ENCODE results near the gene SKI. TPM values are rescaled to one million over a fixed set of nuclear protein-coding genes. Genes with fewer than 3 reads are reported as not detected.

The SKI gene
- total and polyA plus RNA-seq, 2 of the 4 experiments (the other 2 are of a cell fraction), result 2.3 to 20.1 TPM

GRCh38 chr1:2186901-2187300, 41.2 kb upstream of the SKI start (continued):
- TF ChIP-seq BHLHE40 (IDR thresholded peaks at IDR 0.05; ENCODE audit: low read depth, low read length), result no peak

- no peak for ATAC-seq (ENCODE audit: low read depth)
- H3K27me3 ChIP-seq (ENCODE audit: control insufficient read depth, insufficient read depth, low read length), result no peaks in the 10 kb centered on the region
- H2BK120ac ChIP-seq (ENCODE audit: low read depth, low read length), result no peak overlapping the region
- H3K4me3 ChIP-seq (ENCODE audit: insufficient read depth, low read depth, low read length), result no peak overlapping the region
- H2AK9ac ChIP-seq (replicated peaks; ENCODE audit: low read depth, low read length, poor library complexity), result no peak overlapping the region
- no peak overlapping the region for H2BK15ac ChIP-seq (ENCODE audit: low read depth, low read length)
- no peak overlapping the region for H3K4ac ChIP-seq (ENCODE audit: low read depth, low read length)
- H3K18ac ChIP-seq (ENCODE audit: low read depth, low read length), result no peak overlapping the region
- H2AFZ ChIP-seq (replicated peaks; ENCODE audit: low read length, poor library complexity), result no peak overlapping the region
- H2BK5ac ChIP-seq (ENCODE audit: low read depth, low read length, poor library complexity, severe bottlenecking), result no peak overlapping the region
- 0 out of 2 replicates have a peak, but pooled peaks cover 2% of the 10 kb centered on the region for H3K9me1 ChIP-seq (ENCODE audit: insufficient read depth, low read length)
- no peak overlapping the region for H3K9ac ChIP-seq (ENCODE audit: low read depth, low read length)
- H4K20me1 ChIP-seq (ENCODE audit: insufficient read depth, low read length), result 0 out of 2 replicates have a peak, but pooled peaks cover 12% of the 10 kb centered on the region
- H3K9me3 ChIP-seq (ENCODE audit: control insufficient read depth, insufficient read depth, low read length), result no peaks in the 10 kb centered on the region
- intact Hi-C loops (cut with micrococcal nuclease), result no loop called here
- no peak overlapping the region for H3K27ac ChIP-seq (ENCODE audit: insufficient read depth, low read length)
- peaks cover 9% of the 10 kb centered on the region; the same call in 1 of the 2 replicates for H3K36me3 ChIP-seq (ENCODE audit: control insufficient read depth, insufficient read depth, low read length)
- no TSS peak for BruUV-seq (replicated peaks)
- peaks cover 9 to 36% of the 10 kb centered on the region in 2 experiments for H3K79me1 ChIP-seq (ENCODE audit: low read depth in 1 of 2, low read length in 2 of 2)
- no peak overlapping the region for H2BK20ac ChIP-seq (ENCODE audit: low read depth, low read length)
- DNase-seq, result no peak
- H4K91ac ChIP-seq (ENCODE audit: insufficient read depth, low read depth, low read length), result no peak overlapping the region
- 90% methylated on average over 4 of the region's 13 CpGs; no CpG with 5 or more reads in 1 of the 2 experiments for WGBS, 2 experiments (ENCODE audit: extremely low coverage in 2 of 2, insufficient read length in 1 of 2)
- H3K4me1 ChIP-seq (ENCODE audit: control insufficient read depth, insufficient read depth, low read length), result peaks cover 22% of the 10 kb centered on the region
- H4K8ac ChIP-seq (ENCODE audit: low read depth in 2 of 2, low read length in 2 of 2), result no peak overlapping the region
- H3K56ac ChIP-seq (ENCODE audit: extremely low read depth, insufficient read depth, low read length), result no peak overlapping the region
- H3K14ac ChIP-seq (replicated peaks; ENCODE audit: low read depth, low read length), result no peak overlapping the region
- dilution Hi-C loops (cut with HindIII; ENCODE audit: low sequenced_read_pairs, unreplicated experiment), result no loop called here
- in situ Hi-C loops (cut with MboI; ENCODE audit: low sequenced_read_pairs), result loop anchor here (25.0 kb wide), 1 partner anchor 350 kb away; the partner anchor contains the start of genes HES5 and PANK4
- H3K23ac ChIP-seq (ENCODE audit: low read depth, low read length), result no peak overlapping the region
- POLR2A ChIA-PET (ENCODE audit: unreplicated experiment), result no interaction called here
- no peak overlapping the region for H2AK5ac ChIP-seq (ENCODE audit: low read depth, low read length)
- no peak overlapping the region for H3K4me2 ChIP-seq (ENCODE audit: low read depth, low read length)
- H4K5ac ChIP-seq (ENCODE audit: low read depth, low read length), result no peak overlapping the region
- TF ChIP-seq MXI1 (IDR thresholded peaks at IDR 0.05; ENCODE audit: borderline replicate concordance, low read depth, low read length), result no peak
- TF ChIP-seq CHD1 (IDR thresholded peaks at IDR 0.05; ENCODE audit: low read depth, low read length), result no peak
- TF ChIP-seq RCOR1 (IDR thresholded peaks at IDR 0.05; ENCODE audit: insufficient replicate concordance, low read length), result no peak
- no peak for TF ChIP-seq MAFK (IDR thresholded peaks at IDR 0.05; ENCODE audit: low read depth, low read length)
- CTCF ChIA-PET, result no interaction called here
Measured at GRCh38 chr1:2187619-2188018, 40.5 kb upstream of the SKI start.
